Activated CD4-positive, alpha-beta T cell treated with anti-CD3 and anti-CD28 coated beads for 24 hours (primary cell): ENCODE results near the gene RUSF1.
"Not testable (repeated sequence)": the region's sequence is repeated elsewhere in the genome, so short reads cannot be mapped to it uniquely, and the experiment has no call there.

Source experiments
- DNase-seq, 2 donors: peaks; one replicate each; pipeline ENCODE4 v3.0.0-alpha.2; 2020; ENCODE audit warnings: low read depth in 2 of 2

RUSF1 gene

DNA sequence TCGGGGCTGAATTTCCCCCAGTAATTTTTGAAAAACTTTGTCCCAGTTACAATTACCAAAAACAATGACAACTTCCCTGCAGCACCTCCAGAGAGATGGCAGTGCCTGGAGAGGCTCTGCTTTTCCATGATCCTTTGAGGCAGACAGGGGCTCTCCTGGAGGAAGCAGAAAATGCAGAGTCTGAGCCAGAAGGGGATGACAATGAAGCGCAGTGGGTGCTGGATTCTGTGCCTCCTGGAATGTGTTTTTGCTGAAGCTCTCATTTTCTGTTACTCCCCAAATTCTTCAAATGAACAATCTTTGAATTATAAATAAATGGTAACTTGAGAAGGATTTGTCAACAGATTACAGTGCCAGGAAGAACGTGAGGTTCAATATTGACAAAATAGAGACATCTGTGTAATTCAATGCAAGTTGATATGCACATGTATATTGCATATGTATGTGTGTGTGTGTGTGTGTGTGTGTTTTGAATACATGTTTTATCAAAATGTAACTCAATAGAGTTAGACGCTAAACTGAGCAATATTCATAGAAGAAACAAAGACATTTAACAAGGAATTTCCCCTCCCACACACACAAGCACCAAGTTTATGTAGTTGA is 9.7 kb upstream of the RUSF1 start:
- DNase-seq = no peak

GRCh38 chr16:31513884-31514283 is 5.7 kb upstream of the RUSF1 start:
- no peak for DNase-seq

GRCh38 chr16:31513126-31513525 is 4.9 kb upstream of the RUSF1 start:
- DNase-seq = no peak

DNA sequence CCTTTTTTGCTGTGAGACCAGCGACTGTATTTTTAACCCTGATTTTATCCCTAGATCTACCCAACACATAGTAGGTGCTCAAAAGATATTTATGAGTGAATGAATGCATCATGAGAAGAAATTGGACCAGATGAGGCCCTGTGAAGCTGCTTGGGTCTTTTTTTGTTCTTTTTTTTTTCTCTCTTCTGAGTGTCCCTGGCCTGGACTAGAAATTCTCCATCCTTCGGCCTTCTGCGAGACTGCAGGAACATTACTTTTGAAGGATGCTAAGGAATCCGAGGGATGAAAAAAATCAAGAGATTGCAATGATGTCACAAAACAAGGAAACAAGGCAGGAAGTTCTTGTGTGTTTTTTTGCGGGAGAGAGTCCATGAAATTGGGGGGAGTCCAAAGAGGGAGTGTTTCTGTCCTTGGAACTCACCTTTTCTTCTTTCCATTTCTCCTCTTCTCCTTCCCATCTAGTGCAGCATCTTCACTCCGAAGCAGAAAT is 560 bp upstream of the RUSF1 start:
- DNase-seq = no peak

DNA sequence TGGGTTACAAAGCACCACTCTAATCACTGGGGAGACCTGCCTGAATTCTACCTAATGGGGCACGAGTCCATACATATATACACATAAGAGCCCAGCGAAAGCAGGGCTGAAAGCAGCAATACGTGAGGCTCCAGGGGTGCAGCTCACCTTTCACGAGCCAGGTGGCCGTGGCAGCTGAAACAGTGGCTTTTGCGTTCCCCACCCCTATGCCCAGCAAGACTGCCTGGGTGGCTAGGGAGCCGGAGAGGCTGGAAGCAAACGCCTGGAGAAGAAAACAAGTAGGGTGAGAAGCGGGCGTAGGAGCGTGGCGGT is 618 bp downstream of the RUSF1 start:
- no peak for DNase-seq

DNA sequence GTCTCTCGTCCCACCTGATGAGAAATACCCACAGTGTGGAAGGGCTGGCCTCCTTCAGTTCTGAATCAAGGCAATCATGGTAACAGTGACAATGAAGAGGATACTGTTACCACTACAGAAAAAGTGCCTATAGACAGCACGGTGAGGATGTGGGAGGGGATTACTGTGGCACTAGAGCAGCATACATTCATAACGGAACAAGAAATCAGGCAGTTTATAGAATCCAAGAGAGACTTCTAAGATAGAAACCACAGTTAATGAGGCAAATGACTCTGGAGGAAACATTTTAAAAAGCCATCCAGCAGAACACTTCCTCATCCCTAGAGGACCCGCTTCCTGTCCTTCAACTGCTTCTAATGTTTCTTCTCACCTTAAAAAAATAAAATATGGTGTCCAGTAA is 2.7 kb downstream of the RUSF1 start:
- no peak for DNase-seq

DNA sequence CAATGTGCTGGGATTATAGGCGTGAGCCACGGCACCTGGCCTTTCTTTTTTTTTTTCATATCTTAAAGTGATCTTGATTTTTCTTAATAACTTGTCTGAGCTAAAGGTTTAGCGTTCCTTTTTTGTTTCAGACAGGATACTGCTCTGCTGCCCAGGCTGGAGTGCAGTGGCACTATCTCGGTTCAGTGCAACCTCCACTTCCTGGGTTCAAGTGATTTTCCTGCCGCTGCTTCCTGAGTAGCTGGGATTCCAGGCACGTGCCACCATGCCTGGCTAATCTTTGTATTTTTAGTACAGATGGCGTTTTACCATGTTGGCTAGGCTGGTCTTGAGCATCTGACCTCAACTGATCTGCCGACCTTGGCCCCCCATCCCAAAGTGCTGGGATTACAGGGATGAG is 4.0 kb downstream of the RUSF1 start:
- no peak for DNase-seq

- DNase-seq = not testable (repeated sequence)
Observed at GRCh38 chr16:31503555-31503954, 4.6 kb downstream of the RUSF1 start.

GRCh38 chr16:31502981-31503380 is 5.2 kb downstream of the RUSF1 start:
- no peak for DNase-seq

DNA sequence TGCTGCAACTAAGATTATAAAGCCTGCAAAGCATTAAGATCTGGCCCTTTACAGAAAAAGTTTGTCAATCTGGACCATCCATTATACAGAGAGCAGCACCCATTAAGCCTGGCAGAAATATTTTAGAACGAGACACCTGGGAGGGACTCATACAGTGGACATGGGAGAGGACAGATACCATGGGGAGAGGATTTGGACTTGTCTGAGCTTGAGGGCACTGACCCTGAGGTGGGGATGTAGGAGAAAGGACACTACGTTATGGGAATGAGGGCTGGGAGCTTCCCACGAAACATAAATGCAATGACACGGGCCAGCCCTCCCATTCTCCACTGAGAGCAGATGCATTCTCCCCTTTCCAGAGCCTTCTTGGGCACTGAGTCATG is 6.2 kb downstream of the RUSF1 start:
- DNase-seq = no peak

DNA sequence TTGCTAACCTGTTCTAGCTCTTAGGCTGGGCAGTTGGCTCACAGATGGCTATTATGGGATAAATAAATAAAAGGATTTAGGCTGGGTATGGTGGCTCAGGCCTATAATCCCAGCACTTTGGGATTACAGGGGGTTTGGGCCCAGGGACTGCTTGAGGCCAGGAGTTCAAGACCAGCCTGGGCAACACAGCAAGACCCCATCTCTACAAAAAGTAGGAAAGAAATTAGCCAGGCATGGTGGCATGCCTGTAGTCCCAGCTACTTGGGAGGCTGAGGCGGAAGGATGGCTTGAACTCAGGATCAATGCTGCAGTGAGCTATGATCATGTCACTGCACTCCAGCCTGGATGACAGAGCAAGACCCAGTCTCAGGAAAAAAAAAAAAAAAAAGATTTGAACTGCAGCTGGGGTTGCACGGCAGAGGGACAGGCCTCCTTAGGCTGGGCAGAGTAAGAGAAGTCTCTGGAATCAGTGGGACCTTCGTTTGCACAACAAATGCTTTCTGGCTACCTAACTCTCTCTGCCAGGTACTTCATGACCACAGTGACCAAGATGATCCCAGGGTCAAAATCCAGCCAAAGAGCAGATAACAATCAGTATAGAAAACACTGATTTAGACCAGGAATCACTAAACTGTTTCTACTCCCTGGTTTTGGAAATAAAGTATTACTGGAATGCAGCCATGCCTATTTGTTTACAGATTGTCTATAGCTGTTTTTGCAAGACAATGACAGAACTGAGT is 6.8 kb downstream of the RUSF1 start:
- no peak for DNase-seq

DNA sequence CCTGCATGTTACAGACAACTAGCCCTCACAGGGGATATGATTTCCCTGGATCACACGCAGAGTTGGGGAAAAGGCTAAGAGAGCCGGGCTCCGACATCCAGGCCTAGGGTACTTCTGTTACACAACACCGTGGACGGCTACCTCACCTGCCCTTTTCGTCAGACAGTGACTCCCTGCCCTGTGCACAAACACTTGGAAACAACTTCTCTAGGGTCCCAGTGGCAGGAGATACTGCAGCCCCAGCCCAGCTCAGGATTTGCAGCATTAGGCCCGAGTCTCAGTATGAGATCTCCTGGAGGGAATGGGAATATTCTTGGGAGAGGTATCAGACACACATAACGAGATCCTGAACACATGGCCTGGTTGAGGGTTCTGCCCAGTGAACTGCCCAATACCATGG is 8.3 kb downstream of the RUSF1 start:
- DNase-seq = no peak

GRCh38 chr16:31498493-31498892 is 9.7 kb downstream of the RUSF1 start:
- no peak for DNase-seq

DNA sequence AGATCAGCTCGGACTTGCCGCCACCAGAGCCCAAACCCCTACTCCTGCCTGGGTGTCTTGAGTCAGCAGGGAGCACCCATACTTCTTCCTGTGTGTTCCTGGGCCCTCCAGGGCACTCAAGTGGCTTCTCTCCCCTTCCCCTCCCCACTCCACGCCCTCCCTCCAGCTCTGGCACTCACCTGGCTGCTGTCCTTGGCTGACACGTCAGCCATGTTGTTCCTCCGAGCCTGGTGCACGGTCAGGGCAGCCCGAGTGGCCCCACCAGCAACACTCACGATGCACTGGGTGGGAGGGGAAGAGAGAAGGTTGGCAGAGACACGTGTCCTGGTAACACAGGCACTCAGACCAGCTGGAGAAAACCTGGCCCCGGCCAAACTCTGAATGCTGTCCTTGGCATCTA is 11.5 kb downstream of the RUSF1 start:
- DNase-seq = no peak

GRCh38 chr16:31493506-31494125 is 14.6 kb downstream of the RUSF1 start:
- DNase-seq = no peak

DNA sequence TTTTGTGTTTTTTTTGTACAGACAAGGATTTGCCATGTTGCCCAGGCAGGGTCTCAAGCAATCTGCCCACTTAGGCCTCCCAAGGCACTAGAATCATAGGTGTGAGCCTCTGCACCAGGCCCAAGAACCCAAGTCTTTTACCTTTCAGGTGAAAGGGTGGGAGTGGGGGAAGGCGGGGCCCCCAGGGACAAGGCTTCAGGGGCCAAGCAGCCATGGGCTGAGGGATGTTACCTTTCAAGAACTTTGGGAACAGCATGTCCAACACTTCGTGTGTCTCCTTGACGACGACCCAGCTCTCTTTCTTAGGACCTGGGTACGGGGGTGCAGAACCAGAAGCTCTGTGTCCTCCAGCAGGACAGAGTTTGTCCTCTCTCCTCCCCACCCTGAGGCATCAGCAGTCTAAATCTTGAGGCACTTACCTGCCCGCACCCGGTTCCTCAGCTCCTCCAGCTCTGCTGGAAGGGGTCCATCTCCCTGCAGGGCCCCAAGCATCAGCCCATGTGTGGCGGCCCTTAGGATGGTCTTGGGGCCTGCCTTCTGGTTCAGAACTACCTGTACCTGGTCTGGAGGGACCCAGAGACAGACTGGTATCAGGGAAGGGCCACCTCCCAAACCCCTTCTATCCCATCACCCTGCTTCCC is 16.3 kb downstream of the RUSF1 start:
- no peak for DNase-seq

- no peak for DNase-seq
Observed at GRCh38 chr16:31489616-31490584, 18.3 kb downstream of the RUSF1 start.

DNA sequence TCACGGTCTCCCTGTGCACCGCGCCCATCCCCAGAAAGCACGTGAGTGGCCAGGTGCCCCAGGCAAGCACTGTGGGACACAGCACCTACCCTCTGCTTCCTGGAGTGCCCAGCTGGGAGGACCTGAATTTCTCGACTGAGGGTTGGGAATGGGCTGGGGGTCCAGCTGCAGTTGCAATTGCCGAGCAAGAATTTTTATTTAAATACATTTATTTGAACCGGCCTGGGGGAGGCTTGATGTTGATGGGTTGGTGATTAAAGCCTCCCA is 19.0 kb downstream of the RUSF1 start:
- DNase-seq = no peak

- no peak for DNase-seq
Observed at GRCh38 chr16:31488468-31489297, 19.5 kb downstream of the RUSF1 start.

DNA sequence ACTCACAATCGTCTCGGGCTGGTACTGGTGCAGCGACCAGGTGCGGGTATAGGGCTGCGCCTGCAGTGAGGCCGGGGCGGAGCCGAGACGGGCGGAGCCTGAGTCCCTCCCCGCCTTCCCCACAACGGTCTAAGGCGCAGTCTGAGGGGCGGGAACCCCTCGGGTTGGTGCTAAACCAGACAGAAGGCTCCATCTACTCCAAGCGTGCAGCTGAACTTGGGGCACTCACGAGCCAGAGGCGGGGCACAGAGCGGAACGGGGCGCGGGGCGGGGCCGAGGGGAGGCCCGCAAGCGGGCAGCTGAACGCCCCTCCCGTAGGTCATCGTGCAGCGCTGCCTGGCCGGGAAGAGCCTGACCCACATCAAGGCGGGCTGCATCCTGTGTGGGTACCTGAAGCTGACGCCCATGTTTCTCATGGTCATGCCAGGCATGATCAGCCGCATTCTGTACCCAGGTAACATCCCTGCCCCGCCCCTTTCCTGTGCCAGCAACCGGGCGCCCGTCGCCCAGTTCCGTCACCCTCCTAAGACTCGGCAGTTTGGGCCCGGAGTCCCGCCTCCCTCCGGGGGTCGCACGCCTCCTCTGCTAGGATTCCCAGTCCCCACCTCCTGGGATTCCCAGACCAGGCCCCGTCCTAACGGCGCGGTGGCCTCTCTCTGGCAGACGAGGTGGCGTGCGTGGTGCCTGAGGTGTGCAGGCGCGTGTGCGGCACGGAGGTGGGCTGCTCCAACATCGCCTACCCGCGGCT is 20.3 kb downstream of the RUSF1 start:
- DNase-seq = peak in 1 of 2 donors; percentile 41
